ENCODE results near the gene TSNAXIP1. TPM values are rescaled to one million over a fixed set of nuclear protein-coding genes. Genes with fewer than 3 reads are reported as not detected.
A peak's percentile ranks its signal among the peaks of the same experiment; 100 is the strongest.

TSNAXIP1 gene
- total and polyA plus RNA-seq, 9 of the 15 experiments (the other 6 are each of a cell fraction or from before 2014, with no cell fraction given): 0.03 to 0.24 (median 0.11) TPM; not detected in 4

GRCh38 chr16:67763066-67763465 is 43.6 kb upstream of the TSNAXIP1 start:
- no peak for FAIRE-seq

More at GRCh38 chr16:67763066-67763465, 43.6 kb upstream of the TSNAXIP1 start:
- no peaks in the 10 kb centered on the region for H4K20me1 ChIP-seq (replicated peaks; ENCODE audit: control insufficient read depth, insufficient read depth, low read length)
- H3K4me3 ChIP-seq: no peak overlapping the region
- CTCF ChIA-PET (ENCODE audit: low intra/inter-chr PET ratio): no interaction called here
- peaks cover 4 to 9% of the 10 kb centered on the region in 2 experiments; a peak in 2 of 5 replicates for H3K4me1 ChIP-seq (replicated peaks in 1 of 2; ENCODE audit: control insufficient read depth in 2 of 2, insufficient read depth in 2 of 2, low read length in 2 of 2)
- peaks cover 5% of the 10 kb centered on the region for H3K9me1 ChIP-seq (ENCODE audit: control insufficient read depth, insufficient read depth, low read length)
- H3K27ac ChIP-seq (ENCODE audit: extremely low read depth, low read depth, low read length): no peak overlapping the region
- H2AFZ ChIP-seq (ENCODE audit: low read depth, low read length): no peak overlapping the region
- POLR2A ChIA-PET: interaction anchor here (0.6 kb wide), 1 partner anchor 40 kb away, joined by 5 read pairs; no protein-coding TSS in a partner anchor
- no peak overlapping the region for H3K4me2 ChIP-seq (ENCODE audit: insufficient read depth, low read length)
- peaks cover 18% of the 10 kb centered on the region; the same call in 2 of the 3 replicates for H3K36me3 ChIP-seq (ENCODE audit: control insufficient read depth, insufficient read depth, low read length)
- H3K79me2 ChIP-seq (ENCODE audit: control insufficient read depth, insufficient read depth, low read length): no peaks in the 10 kb centered on the region
- no peak for ATAC-seq
- peak overlapping the region in 1 of 2 experiments; percentile 48; a peak in 1 of 4 replicates for H3K9ac ChIP-seq (ENCODE audit: insufficient read depth in 1 of 2, low read depth in 2 of 2, low read length in 2 of 2)
- no peaks in the 10 kb centered on the region for H3K9me3 ChIP-seq (replicated peaks; ENCODE audit: control insufficient read depth, insufficient read depth, low read depth, low read length)
- in situ Hi-C loops (cut with MboI) (no loop called here), intact Hi-C loops (cut with micrococcal nuclease) (no loop called here)
- 70% methylated on average over 5 of the region's 5 CpGs for WGBS (ENCODE audit: insufficient coverage, low coverage, missing lambda C conversion rate)
- no peak for TF ChIP-seq MAFG (tag; conservative IDR thresholded peaks at IDR 0.05)
- TF ChIP-seq, protein P1, sequence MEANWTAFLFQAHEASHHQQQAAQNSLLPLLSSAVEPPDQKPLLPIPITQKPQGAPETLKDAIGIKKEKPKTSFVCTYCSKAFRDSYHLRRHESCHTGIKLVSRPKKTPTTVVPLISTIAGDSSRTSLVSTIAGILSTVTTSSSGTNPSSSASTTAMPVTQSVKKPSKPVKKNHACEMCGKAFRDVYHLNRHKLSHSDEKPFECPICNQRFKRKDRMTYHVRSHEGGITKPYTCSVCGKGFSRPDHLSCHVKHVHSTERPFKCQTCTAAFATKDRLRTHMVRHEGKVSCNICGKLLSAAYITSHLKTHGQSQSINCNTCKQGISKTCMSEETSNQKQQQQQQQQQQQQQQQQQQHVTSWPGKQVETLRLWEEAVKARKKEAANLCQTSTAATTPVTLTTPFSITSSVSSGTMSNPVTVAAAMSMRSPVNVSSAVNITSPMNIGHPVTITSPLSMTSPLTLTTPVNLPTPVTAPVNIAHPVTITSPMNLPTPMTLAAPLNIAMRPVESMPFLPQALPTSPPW (CRISPR knock-in tag; IDR thresholded peaks at IDR 0.05): no peak
- no peak for TF ChIP-seq KAT2B (IDR thresholded peaks at IDR 0.05; ENCODE audit: low read depth, low read length)
- TF ChIP-seq CREM (IDR thresholded peaks at IDR 0.05; ENCODE audit: low read depth): no peak
- no peak for TF ChIP-seq DPF2 (IDR thresholded peaks at IDR 0.05)
- no peak for TF ChIP-seq EZH2 (IDR thresholded peaks at IDR 0.05; ENCODE audit: borderline replicate concordance, low read depth, low read length)
- no peak for TF ChIP-seq STAT5B (CRISPR knock-in tag; IDR thresholded peaks at IDR 0.05)
- TF ChIP-seq EP300 (IDR thresholded peaks at IDR 0.05; ENCODE audit: low read length): no peak
- TF ChIP-seq HDAC8 (tag; IDR thresholded peaks at IDR 0.05): no peak
- no peak for TF ChIP-seq TCF3 (CRISPR knock-in tag; IDR thresholded peaks at IDR 0.05)
- TF ChIP-seq ASH1L (IDR thresholded peaks at IDR 0.05; ENCODE audit: borderline replicate concordance, low read depth, partially characterized antibody): no peak
- no peak for TF ChIP-seq ZNF12 (CRISPR knock-in tag; IDR thresholded peaks at IDR 0.05)
- TF ChIP-seq, protein P2, sequence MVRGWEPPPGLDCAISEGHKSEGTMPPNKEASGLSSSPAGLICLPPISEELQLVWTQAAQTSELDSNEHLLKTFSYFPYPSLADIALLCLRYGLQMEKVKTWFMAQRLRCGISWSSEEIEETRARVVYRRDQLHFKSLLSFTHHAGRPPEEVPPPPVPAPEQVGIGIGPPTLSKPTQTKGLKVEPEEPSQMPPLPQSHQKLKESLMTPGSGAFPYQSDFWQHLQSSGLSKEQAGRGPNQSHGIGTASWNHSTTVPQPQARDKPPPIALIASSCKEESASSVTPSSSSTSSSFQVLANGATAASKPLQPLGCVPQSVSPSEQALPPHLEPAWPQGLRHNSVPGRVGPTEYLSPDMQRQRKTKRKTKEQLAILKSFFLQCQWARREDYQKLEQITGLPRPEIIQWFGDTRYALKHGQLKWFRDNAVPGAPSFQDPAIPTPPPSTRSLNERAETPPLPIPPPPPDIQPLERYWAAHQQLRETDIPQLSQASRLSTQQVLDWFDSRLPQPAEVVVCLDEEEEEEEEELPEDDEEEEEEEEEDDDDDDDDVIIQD (CRISPR knock-in tag; IDR thresholded peaks at IDR 0.05): no peak
- TF ChIP-seq ZNF583 (CRISPR knock-in tag; IDR thresholded peaks at IDR 0.05): no peak
- TF ChIP-seq ZNF143 (CRISPR knock-in tag; IDR thresholded peaks at IDR 0.05): no peak
- TF ChIP-seq ZBTB49 (CRISPR knock-in tag; IDR thresholded peaks at IDR 0.05; ENCODE audit: borderline replicate concordance): no peak
- TF ChIP-seq NR2C2 (CRISPR knock-in tag; IDR thresholded peaks at IDR 0.05): no peak
- no peak for TF ChIP-seq NR2C2 (tag; IDR thresholded peaks at IDR 0.05)
- TF ChIP-seq NCOA1 (IDR thresholded peaks at IDR 0.05; ENCODE audit: low read depth): no peak
- no peak for TF ChIP-seq ZNF436 (CRISPR knock-in tag; IDR thresholded peaks at IDR 0.05)
- TF ChIP-seq RFX5 (IDR thresholded peaks at IDR 0.05; ENCODE audit: low read depth, low read length): no peak
- no TSS peak for BruUV-seq (replicated peaks)
- no peaks in the 10 kb centered on the region for H3K27me3 ChIP-seq (ENCODE audit: control insufficient read depth in 2 of 2, insufficient read depth in 2 of 2, low read length in 2 of 2)
- DNase-seq (ENCODE audit: extremely low read depth in 1 of 4, low spot score in 3 of 4): no peak

Measured in K562 (cell line).